GM11168 (cell line): ENCODE measurements around the gene PSORS1C2.
"Not testable (repeated sequence)": the region's sequence is repeated elsewhere in the genome, so short reads cannot be mapped to it uniquely, and the experiment has no call there.

Experiments
- in situ Hi-C: fragments of 300-500 bp; cut with MboI; formaldehyde crosslinking; loops from one replicate; pipeline ENCODE4 v1.12.0; 2022; ENCODE audit warnings: low sequenced_read_pairs; ENCODE audit not compliant: unreplicated experiment

PSORS1C2 gene

GRCh38 chr6:31169123-31169857, 30.4 kb upstream of the PSORS1C2 start:
- in situ Hi-C loops: no loop called here

DNA sequence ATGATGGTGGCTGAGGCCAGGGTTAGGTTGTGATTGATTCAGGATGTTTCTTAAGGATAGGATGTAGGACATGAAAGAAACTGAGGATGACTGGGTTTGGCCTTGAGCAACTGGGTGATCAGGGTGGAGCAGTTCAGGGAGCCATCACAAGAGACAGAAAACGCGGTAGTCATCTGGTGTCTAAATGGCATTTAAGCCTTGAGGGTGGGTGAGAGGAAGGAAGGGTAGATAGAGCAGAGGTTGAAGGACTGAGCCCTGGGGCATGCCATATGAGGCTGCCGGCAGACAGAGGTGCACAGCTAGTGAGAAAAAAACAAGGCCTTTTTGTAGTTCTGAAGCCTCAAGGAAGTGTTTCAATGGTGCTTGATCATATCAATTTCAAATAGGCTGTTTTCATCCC, 29.7 kb upstream of the PSORS1C2 start:
- in situ Hi-C loops: no loop called here

- in situ Hi-C loops: no loop called here
These were observed 27.1 kb upstream of the PSORS1C2 start for GRCh38 chr6:31165986-31166385.

GRCh38 chr6:31165064-31165832, 26.4 kb upstream of the PSORS1C2 start:
- in situ Hi-C loops: not testable (repeated sequence)

GRCh38 chr6:31164475-31165063, 25.7 kb upstream of the PSORS1C2 start:
- in situ Hi-C loops: not testable (repeated sequence)

DNA sequence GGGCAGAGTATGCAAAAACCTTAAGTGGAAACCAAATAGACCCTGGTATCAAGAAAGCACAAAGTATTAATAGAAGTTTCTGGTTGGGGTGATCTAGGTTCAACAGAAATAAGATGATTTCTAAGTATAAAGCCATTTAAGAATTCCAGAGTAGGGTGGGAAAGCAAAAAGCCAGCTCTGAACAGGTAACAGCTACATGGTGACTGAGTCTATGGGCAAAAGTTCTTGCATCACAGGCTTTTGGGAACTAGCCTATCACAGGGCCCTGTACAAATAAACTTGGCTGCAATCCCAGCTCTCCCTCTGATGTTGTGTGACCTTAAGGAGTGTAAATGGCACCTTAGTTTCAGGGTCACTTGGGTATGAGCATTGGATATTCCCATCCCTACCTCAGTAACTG, 25.1 kb upstream of the PSORS1C2 start:
- in situ Hi-C loops: no loop called here

- in situ Hi-C loops: no loop called here
These were observed 23.7 kb upstream of the PSORS1C2 start for GRCh38 chr6:31162463-31163165.

DNA sequence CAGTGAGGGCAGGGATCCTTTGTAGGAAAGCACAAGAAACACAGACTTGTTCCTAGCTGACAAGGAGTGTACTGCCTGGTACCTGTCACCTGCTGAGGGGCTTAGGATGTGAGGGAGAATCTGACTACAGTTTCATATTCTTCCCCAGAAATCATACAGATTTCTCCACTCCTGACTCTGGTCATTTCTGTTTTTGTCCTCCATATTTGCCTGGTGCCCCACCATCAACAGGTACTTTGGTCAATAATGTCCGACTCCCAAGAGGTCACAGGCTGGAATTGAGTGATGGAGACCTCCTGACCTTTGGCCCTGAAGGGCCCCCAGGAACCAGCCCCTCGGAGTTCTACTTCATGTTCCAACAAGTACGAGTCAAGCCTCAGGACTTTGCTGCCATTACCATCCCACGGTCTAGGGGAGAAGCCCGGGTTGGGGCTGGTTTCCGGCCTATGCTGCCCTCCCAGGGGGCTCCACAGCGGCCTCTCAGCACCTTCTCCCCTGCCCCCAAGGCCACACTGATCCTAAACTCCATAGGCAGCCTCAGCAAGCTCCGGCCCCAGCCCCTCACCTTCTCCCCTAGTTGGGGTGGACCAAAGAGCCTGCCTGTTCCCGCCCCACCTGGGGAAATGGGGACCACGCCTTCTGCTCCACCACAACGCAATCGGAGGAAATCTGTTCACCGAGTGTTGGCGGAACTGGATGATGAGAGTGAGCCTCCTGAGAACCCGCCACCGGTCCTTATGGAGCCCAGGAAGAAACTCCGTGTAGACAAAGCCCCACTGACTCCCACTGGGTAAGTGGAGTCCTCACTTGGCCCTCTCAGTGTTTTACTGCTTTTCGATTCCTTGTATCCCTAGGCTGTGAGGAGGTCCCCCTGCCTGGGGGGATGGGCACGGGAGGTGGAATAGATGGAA, 22.6 kb upstream of the PSORS1C2 start:
- in situ Hi-C loops: no loop called here

- in situ Hi-C loops: no loop called here
These were observed 20.3 kb upstream of the PSORS1C2 start for GRCh38 chr6:31158863-31159855.

GRCh38 chr6:31158140-31158862, 19.4 kb upstream of the PSORS1C2 start, which contains the start of gene TCF19:
TSS of gene TCF19 (plus strand) at chr6:31158589. CDS start at chr6:31159470, 881 bp downstream.
- in situ Hi-C loops: no loop called here

DNA sequence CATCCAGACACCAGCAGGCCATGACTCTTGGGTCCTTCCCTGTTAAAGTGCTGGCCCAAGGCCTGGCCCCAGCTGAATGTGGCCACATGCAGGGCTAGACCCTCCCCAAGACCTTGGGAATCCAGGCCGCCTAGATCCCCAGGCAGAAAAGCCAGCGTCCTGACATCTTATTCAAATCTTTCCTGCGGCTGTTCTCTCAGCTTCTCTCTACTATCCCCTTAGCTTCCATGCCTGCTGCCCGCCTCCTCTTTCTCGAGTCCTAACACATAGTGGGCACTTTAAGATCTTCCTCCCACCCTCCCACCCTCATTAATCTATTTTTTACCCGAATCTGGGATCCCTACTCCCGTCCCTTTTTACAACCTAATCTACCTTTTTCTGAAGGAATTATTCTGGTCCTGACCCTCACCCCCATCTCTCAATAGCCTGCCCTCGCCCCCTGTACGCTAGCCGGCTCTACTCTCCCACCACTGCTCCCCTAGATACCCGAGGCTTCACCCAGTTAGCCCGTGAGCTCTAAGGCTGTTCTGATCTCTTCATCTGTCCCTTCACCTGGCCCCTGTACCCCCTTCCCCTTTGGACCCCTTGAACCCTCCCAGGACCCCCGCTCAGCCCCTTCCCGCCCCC, 18.8 kb upstream of the PSORS1C2 start, which contains the start of gene CCHCR1:
TSS of gene CCHCR1 (minus strand) at position 290 of the 627 bp plus-strand sequence. CDS start at position 88, 202 bp downstream.
- in situ Hi-C loops: no loop called here

- in situ Hi-C loops: no loop called here
These were observed 17.8 kb upstream of the PSORS1C2 start for GRCh38 chr6:31156641-31157040.

DNA sequence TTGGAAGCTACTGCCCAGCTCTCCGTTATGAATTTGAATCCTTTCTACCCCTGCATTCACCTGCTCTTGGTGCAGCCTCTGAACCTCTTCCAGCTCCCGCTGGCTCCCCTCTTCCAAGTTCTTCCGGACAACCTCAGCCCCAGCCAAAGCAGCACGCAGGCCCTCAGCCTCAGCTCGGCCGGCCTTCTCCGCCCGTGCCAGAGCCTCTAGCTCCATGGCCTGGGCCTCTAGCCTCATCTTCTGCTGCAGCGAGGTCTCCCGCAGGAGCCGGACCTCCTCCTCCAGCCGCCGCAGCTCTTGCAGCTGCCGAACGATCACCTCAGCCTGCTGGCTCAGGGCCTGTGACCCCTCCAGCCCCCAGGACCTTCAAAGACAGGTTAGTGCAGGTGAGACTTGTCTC, 15.6 kb upstream of the PSORS1C2 start:
- in situ Hi-C loops: no loop called here

DNA sequence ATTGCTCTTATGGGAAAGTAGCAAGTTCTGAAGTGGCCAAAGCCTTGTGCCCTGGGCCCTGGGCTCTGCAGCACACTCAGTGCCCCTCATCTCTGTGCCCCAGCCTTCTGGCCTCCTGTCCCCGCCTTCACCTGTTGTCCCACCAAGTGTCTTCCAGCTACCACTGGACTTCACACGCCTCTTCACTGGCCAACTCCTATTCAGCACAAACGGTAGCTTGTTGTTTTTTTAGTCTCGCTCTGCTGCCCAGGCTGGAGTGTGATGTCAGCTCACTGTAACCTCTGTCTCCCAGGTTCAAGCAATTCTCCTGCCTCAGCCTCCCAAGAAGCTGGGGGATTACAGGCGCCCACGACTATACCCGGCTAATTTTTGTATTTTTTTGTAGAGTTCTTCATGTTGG, 13.9 kb upstream of the PSORS1C2 start:
- in situ Hi-C loops: no loop called here

- in situ Hi-C loops: no loop called here
These were observed 11.1 kb upstream of the PSORS1C2 start for GRCh38 chr6:31149827-31150447.

DNA sequence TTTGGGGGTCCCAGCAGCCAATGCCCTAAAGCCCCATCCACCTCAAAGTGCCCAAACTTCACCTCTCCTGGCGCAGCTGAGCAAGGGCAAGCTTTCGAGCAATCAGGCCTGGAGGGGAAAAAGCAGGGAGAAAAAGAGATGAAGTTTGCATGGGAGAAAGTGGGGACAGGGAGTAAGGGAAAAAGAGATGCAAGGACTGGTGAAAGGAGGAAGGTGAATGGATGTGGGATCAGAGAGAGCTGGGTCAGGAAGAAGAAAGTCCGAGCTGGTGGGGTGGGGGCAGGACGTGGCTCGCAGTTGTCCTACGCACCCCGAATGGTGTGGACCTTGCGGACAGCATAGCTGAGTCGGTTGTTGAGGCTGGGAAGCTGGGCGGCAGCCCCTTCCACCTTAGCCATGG, 6.5 kb upstream of the PSORS1C2 start:
- in situ Hi-C loops: no loop called here

DNA sequence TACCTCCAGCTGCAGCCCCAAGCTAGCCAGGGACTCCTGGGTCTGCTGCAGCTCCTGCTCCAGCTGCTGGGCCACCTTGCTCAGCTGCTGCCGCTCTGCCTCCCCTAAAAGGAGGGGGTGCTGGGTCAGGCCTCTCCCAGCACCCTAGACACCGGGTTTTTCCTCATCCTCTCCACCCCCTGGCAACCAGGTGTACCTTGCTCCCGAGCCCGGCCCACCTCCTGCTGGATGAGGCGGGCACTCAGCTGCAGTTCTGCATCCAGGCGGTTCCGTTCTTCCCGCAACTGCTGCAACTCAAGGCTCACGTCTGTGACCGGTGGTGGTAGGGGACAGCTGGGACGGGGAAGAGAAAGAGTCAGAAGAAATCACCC, 6.1 kb upstream of the PSORS1C2 start:
- in situ Hi-C loops: no loop called here
